GM12878 (cell line): ENCODE results near the gene WNK2.

Experiments used
- CHD2 ChIP-seq: IDR thresholded peaks from 2 replicates; pipeline ENCODE4 v1.6.1; 2011; ENCODE audit warnings: low read depth, low read length, improper control_type of control experiment, borderline replicate concordance
- CREB1 ChIP-seq: IDR thresholded peaks from 2 replicates; pipeline ENCODE4 v1.6.1; 2012; ENCODE audit warnings: low read depth, mild to moderate bottlenecking, inconsistent platforms
- ESRRA ChIP-seq: IDR thresholded peaks from 2 replicates; pipeline ENCODE4 v1.6.1; 2012; ENCODE audit warnings: mild to moderate bottlenecking, low read length, improper control_type of control experiment
- HDAC2 ChIP-seq: fragments of 200-600 bp; sonication (generic); IDR thresholded peaks from 2 replicates; pipeline ENCODE4 v1.6.1; 2017
- JUND ChIP-seq: IDR thresholded peaks from 2 replicates; pipeline ENCODE4 v1.6.1; 2012; ENCODE audit warnings: low read depth, mild to moderate bottlenecking, low read length, improper control_type of control experiment, moderate library complexity
- POLR2A ChIP-seq: IDR thresholded peaks from 2 replicates; pipeline ENCODE4 v1.6.1; 2011; ENCODE audit warnings: low read depth, mild to moderate bottlenecking, low read length
- RAD21 ChIP-seq: IDR thresholded peaks from 2 replicates; pipeline ENCODE4 v1.6.1; 2011; ENCODE audit warnings: mild to moderate bottlenecking, low read depth, low read length, moderate library complexity; ENCODE audit not compliant: insufficient read depth
- SMAD1 ChIP-seq: fragments of 450-650 bp; IDR thresholded peaks from 2 replicates; pipeline ENCODE4 v1.6.1; 2018; ENCODE audit warnings: mild to moderate bottlenecking, low read depth; ENCODE audit not compliant: partially characterized antibody
- SMARCA5 ChIP-seq: fragments of 450-650 bp; IDR thresholded peaks from 2 replicates; pipeline ENCODE4 v1.6.1; 2017; ENCODE audit warnings: mild to moderate bottlenecking
- SMC3 ChIP-seq: IDR thresholded peaks from 2 replicates; pipeline ENCODE4 v1.6.1; 2011; ENCODE audit warnings: low read length, improper control_type of control experiment, borderline replicate concordance
- TCF12 ChIP-seq: IDR thresholded peaks from 2 replicates; pipeline ENCODE4 v1.6.1; 2011; ENCODE audit warnings: low read depth, mild to moderate bottlenecking, low read length
- TF ChIP-seq, protein P1 (sequence below): IDR thresholded peaks from 2 replicates; pipeline ENCODE4 v1.6.1; 2012; ENCODE audit warnings: low read depth, low read length, improper control_type of control experiment
- TF ChIP-seq, protein P2 (sequence below), 3 experiments: IDR thresholded peaks in 2 of 3; conservative IDR thresholded peaks in 1 of 3; 2 replicates each; pipeline ENCODE4 v1.5.1; 2011; ENCODE audit warnings: low read depth in 3 of 3, low read length in 3 of 3, mild to moderate bottlenecking in 3 of 3, control low read depth in 2 of 3, moderate library complexity in 2 of 3, inconsistent platforms in 1 of 3, mixed read lengths in 1 of 3; ENCODE audit not compliant: control insufficient read depth in 2 of 3, insufficient read depth in 1 of 3; ENCODE audit errors: extremely low read depth in 1 of 3
- TF ChIP-seq, protein P3 (sequence below): IDR thresholded peaks from 2 replicates; pipeline ENCODE4 v1.6.1; 2012; ENCODE audit warnings: mild to moderate bottlenecking, low read depth, low read length

- TF ChIP-seq, protein P1, sequence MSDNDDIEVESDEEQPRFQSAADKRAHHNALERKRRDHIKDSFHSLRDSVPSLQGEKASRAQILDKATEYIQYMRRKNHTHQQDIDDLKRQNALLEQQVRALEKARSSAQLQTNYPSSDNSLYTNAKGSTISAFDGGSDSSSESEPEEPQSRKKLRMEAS: no peak
- TF ChIP-seq SMARCA5: no peak
- no peak for TF ChIP-seq ESRRA
- TF ChIP-seq, protein P2, sequence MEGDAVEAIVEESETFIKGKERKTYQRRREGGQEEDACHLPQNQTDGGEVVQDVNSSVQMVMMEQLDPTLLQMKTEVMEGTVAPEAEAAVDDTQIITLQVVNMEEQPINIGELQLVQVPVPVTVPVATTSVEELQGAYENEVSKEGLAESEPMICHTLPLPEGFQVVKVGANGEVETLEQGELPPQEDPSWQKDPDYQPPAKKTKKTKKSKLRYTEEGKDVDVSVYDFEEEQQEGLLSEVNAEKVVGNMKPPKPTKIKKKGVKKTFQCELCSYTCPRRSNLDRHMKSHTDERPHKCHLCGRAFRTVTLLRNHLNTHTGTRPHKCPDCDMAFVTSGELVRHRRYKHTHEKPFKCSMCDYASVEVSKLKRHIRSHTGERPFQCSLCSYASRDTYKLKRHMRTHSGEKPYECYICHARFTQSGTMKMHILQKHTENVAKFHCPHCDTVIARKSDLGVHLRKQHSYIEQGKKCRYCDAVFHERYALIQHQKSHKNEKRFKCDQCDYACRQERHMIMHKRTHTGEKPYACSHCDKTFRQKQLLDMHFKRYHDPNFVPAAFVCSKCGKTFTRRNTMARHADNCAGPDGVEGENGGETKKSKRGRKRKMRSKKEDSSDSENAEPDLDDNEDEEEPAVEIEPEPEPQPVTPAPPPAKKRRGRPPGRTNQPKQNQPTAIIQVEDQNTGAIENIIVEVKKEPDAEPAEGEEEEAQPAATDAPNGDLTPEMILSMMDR (IDR thresholded peaks at IDR 0.05 in 2 of 3, conservative IDR thresholded peaks at IDR 0.05 in 1 of 3; ENCODE audit: control insufficient read depth in 2 of 3, extremely low read depth in 1 of 3, insufficient read depth in 1 of 3, low read depth in 3 of 3, low read length in 3 of 3): no peak
- no peak for TF ChIP-seq SMAD1
- TF ChIP-seq, protein P3, sequence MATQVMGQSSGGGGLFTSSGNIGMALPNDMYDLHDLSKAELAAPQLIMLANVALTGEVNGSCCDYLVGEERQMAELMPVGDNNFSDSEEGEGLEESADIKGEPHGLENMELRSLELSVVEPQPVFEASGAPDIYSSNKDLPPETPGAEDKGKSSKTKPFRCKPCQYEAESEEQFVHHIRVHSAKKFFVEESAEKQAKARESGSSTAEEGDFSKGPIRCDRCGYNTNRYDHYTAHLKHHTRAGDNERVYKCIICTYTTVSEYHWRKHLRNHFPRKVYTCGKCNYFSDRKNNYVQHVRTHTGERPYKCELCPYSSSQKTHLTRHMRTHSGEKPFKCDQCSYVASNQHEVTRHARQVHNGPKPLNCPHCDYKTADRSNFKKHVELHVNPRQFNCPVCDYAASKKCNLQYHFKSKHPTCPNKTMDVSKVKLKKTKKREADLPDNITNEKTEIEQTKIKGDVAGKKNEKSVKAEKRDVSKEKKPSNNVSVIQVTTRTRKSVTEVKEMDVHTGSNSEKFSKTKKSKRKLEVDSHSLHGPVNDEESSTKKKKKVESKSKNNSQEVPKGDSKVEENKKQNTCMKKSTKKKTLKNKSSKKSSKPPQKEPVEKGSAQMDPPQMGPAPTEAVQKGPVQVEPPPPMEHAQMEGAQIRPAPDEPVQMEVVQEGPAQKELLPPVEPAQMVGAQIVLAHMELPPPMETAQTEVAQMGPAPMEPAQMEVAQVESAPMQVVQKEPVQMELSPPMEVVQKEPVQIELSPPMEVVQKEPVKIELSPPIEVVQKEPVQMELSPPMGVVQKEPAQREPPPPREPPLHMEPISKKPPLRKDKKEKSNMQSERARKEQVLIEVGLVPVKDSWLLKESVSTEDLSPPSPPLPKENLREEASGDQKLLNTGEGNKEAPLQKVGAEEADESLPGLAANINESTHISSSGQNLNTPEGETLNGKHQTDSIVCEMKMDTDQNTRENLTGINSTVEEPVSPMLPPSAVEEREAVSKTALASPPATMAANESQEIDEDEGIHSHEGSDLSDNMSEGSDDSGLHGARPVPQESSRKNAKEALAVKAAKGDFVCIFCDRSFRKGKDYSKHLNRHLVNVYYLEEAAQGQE: no peak
- no peak for TF ChIP-seq SMC3
- TF ChIP-seq CHD2: no peak
- TF ChIP-seq POLR2A: no peak
- no peak for TF ChIP-seq HDAC2
- no peak for TF ChIP-seq RAD21
- TF ChIP-seq JUND: no peak
- no peak for TF ChIP-seq CREB1
- no peak for TF ChIP-seq TCF12
Measured at GRCh38 chr9:93220627-93221026, 36.7 kb downstream of the WNK2 start.
